GM18520 (cell line): ENCODE results near the gene STK10.
"Not testable (repeated sequence)": the region's sequence is repeated elsewhere in the genome, so short reads cannot be mapped to it uniquely, and the experiment has no call there.

Source experiments
- ATAC-seq: cut with Tn5 transposase; IDR thresholded peaks from one replicate; pipeline ENCODE4 v1.9.1; 2021; ENCODE audit not compliant: unreplicated experiment

STK10 gene

DNA sequence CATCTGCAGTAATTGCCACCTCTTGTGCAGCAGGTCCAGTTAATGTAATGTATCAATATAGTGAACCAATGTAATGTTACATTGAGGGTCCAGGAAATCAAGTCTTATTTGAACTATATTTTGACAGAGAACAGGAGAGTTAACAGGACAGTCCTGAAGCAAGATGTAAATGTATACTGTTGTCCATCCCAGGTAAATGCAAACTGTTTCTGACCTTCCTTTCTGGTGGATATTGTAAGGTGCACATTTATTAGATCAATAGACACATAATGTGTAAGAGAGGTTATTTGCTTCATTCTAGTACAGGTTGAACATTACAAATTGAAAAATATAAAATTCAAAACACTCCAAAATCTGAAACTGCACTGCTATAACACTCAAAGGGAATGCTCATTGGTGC is 158.1 kb downstream of the STK10 start:
- no peak for ATAC-seq

DNA sequence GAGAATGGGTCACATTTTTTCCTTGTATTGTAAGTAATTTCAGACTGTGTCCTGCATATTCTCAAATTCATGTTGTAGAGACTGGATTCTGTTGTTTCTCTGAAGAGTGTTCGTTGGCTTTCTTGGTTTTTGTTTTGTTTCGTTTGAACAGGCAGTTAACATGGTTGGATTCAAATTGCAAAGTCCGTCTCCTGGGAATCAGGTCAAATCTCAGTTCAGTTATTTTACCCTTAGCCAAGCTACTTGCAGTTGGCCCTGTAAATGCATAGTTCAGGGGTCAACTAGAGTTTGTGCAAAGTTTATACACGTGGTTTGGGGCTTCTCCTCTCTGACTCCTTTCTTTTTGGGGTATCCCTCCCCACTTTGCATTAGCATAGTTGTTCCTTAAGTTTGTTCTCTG is 159.9 kb downstream of the STK10 start:
- ATAC-seq: no peak

DNA sequence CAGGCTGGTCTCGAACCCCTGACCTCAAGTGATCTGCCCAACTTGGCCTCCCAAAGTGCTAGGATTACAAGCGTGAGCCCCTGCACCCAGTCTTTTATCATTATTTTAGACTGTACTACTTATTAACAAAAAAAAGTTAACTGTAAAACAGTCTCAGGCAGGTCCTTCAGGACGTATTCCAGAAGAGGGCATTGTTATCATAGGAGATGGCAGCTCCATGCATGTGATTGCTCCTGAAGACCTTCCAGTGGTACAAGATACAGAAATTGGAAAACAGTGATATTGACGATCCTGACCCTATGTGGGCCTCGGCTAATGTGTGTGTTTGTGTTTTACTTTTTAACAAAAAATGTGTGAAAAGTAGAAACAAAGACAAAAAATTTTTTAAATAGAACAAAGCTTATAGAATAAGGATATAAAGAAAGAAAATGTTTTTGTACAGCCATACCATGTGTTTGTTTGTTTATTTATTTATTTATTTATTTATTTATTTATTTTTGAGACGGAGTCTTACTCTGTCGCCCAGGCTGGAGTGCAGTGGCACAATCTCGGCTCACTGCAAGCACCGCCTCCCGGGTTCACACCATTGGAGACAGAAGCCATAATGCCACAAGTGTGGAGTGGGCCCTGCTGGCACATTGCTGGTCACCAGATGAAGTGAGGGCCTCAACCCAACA is 167.8 kb downstream of the STK10 start:
- not testable (repeated sequence) for ATAC-seq

DNA sequence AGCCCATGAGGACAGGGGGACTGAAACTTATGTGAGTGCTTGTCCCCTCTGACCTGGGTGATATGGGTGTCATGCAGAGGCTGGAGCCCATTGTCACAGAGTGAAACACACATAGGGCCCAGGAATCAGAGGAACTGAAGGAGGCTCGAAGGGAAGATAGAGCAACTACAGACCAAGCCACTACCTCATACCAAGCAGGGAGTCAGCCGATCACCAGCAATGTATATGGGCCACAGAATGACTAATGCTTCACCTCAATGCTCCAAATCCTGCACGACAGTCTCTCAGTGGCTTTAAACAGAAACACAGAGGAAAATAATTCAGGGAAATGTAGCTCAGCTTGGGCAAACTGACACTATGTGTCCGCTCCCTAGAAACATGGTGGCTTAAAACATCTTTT is 172.7 kb downstream of the STK10 start:
- ATAC-seq: no peak

DNA sequence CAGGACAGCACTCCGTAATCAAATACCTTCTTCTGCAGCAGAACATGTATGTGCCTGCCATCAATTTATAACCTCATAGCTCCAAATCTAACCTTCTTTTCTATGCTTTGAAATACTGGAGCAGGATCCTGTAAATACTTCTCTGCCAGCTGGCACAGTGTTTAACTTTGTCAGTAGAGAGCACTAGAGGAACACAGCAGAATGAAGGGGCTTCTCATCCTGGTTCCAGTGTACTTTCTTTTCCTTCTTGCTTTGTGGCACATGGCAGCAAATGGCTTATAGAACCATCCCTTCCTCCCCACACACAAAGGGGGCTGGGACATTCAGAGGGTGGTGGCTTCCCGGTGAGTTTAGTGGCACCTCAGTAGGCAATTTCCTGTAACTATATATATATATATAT is 177.7 kb downstream of the STK10 start:
- no peak for ATAC-seq

DNA sequence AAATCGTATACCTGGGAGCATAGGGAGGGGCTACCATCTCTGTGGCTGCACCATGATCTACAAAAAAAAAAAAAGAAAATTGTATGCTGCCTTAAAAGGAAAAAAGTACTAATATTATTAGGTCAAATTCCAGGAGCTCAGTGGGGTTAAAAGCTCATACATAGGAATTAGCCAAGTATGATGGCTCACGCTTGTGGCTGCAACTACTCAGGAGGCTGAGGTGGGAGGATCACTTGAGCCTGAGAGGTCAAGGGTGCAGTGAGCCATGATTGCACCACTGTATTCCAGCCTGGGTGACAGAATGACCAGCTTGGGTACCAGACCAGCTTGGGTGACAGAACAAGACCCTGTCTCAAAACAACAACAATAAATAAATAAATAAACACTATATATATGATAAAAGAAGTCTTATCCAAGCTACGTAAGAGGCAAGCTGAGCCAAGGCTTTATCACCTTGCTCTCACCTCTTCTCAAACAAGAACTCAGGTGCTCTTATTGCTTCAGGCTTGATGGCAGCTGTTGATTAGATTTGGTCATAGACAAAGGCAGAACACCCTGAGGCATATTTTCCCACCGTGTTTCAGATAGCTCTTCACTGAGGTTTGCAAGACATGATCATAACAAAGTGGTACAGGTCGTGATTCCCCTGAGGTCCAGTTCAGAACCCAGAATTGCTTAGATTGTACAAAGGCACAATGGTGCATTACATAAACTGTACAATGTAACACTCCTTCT is 178.3 kb downstream of the STK10 start:
- no peak for ATAC-seq

DNA sequence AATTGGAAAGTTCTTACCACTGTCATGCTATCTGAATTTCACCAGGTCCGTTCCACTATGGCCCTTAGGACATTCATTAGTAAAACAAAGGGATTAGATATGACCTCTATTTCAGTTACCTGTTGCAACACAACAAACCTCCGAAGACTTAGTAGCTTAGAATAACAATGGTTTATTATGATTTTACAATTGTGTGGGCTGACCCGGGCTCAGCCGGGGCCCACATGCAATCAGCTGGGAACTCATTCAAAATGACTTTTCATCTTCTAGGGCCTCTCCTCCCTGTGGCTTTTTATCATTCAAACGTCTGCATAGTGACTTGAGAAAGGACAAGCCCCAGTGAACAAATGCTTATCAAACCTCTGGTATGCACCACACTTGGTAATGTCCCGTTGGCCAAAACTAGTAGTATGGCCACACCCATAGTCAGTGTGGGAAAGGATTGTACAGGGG is 179.3 kb downstream of the STK10 start:
- no peak for ATAC-seq

DNA sequence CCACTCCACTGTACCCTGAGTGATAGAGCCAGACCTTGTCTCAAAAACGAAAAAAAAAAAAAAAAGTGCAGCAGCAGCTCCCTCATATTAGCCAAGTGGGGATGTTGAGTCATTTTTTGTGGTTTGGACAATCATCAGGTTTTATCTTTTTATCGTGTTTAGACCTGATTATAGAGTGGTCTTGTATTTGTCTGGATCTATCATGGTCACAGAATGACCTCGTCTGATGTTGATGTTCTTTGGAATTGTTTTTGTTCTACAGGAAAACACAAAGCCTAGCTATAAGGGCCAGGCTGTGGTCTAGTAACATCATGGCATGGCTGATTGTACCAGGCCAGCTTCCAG is 179.9 kb downstream of the STK10 start:
- ATAC-seq: no peak

DNA sequence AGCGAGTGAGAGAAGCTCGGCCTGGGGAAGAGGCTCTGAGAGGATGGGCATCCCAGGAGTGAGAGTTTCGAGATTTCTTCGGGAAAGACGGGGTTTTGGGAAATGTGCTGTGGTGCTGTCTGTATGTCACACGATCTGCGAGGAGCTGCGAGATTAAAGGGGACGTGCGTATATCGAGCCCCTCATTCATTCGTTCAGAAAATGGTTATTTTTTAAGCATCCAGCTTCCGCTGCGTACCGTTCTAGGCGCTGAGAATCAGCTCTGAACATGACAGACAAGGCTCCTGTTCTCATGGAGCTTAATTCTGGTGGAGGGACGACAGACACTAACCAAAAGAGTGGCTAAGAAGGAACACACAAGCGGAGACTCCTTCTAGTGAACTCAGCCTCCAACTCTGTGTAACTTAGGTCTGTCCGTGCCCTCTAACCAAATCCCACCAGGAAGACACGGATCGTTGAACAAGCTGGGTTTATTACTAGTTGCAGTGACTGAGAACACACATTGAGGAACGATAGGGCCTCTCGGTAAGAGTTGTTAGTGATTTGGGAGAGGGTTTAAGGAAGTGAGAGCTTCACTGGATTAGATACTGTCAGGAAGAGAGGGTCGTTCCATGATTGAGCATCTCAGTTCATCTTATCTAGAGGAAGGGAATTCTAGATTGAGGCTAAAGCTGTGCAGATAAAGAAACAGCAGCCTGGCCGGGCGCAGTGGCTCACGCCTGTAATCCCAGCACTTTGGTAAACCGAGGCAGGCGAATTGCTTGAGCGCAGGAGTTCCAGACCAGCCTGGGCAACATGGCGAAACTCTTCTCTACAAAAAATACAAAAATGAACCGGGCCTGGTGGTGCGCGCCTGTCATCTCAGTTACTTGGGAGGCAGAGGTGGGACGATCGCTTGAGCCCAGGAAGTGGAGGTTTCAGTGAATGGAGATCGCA is 180.6 kb downstream of the STK10 start:
- ATAC-seq: no peak

DNA sequence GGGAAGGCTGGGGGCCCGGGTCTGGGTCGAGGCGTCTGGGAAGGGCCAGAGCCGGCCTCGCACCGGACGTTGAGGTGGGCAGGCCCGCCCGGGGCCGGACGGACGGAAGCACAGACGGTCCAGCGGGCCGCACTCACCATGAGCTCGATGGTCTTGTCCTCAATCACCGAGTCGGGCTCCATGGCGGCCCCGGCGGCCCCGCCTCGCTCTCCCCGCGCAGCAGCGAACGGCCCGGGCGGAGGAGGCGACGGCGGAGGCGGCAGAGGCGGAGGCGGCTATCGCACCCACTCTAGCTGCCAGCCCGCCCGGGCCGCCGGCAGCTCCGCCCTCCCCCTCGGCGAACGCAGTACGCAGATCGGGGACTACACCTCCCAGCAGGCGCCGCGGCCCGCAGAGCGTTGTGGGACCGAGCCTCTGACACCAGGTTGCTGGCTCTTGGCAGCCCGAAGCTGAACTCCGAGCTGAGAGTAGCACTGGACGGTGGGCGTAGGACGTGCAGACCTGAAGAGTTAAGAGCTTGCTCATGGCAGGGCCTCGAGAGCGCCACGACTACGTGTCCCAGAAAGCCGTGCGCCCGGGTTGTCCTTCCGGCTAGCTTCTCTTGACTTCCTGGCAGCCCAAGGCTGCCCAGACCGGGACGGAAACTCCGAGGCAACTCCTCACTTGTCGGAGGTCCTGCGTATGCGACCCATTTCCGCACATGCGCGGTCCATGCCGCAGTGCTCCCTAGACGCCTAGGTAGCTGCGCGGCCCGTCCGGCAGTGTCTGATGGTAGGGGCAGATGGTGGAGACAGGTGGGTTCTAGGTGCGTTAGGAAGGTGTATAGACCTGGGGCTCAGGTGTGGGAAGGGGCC is 181.5 kb downstream of the STK10 start, which contains the start of gene FBXW11:
Gene FBXW11, minus strand, starts transcription at position 318 of the 854 bp plus-strand sequence. Its CDS starts 136 bp downstream, at position 182.
- ATAC-seq: peak; percentile 72

DNA sequence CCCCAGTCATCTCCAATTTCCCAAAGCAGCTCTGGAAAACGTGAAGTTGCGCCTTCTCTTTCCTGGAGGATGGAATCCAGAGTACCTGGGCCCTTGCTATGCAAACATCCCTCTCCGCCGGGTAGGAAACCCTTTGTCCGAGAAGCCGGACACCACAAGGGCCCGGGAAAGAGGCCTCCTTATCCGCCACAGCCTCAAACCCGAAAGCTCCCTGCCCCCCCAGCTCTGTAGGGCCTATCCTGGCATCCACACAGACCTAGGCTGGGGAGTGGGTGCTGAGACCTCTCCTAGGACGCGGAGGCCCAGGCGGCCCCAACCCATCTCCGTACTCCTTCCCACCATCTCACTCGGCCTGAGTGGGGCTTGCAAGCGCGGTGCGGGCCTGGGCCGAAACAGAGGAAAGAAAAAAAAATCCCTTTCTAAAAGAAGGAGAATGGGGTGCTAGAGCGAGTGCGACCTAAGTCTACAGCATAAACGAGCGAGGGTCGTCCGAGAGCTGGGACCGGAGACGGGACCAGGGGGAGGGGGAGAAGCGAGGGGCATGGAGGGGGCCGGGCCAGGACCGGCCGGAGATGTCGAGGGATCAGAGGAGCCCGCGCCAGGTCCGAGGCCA is 182.2 kb downstream of the STK10 start:
- no peak for ATAC-seq

DNA sequence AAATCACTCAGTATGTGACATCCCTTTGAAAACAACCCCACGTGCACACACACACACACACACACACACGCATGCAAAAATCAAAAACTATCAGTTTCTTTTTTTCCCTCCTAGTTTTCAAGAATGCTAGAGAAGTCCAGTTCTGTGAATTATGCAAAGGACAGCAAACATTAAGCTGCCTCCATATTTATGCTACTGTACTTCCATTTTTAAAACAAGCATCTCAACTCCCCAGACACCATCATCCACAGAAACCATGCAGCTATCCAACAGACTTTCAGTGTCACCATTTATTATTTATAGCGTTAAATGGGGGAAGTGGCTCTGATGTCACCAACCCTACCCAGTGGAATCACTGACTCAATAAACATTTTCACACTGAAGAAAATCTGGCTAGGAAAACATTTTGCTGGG is 183.2 kb downstream of the STK10 start:
- no peak for ATAC-seq

DNA sequence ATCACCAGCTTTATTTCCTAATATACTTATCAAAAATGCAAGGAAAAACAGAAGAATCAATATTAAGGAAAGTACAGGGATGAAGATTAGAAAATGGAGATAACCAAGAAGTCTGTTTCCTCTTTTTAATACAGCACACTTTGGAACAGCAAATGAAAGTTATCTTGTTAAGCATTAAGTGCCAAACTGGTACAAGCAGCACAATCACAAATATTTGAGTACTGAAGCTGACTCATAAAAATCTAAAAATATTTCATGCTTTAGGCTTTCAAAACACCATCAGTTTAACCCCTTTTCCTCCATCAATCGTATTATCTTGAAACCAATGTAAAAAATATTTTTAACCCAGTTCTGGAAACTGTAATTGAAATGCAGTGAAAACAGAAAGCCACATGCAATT is 184.3 kb downstream of the STK10 start:
- no peak for ATAC-seq

DNA sequence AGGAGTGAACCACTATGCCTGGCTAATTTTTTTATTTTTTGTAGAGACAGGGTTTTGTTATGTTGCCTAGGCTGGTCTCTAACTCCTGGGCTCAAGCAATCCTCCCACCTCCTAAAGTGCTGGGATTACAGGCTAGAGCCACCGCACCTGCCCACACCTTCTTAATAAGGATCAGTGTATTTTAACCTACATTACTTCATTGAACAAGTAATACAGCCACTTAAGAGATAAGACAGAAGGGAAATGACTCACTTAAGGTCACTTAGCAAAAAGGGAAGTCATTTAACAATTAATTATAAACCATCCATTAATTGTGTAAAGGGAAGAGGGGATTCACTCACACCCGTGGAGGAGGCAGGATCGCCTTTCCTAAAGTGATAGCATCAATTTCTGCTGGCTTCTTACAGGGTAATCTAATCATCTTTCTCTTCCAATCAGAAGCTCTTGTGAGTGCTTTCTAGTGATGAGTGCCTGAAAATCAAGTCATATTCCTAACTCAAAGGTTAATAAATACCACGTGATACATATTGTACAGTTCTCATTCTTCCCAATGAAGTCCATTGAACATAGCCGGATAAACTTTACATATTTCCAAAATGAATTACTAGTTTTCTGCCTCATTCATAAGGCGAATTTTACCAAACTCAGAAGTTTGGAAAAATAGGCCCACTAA is 185.0 kb downstream of the STK10 start:
- no peak for ATAC-seq

DNA sequence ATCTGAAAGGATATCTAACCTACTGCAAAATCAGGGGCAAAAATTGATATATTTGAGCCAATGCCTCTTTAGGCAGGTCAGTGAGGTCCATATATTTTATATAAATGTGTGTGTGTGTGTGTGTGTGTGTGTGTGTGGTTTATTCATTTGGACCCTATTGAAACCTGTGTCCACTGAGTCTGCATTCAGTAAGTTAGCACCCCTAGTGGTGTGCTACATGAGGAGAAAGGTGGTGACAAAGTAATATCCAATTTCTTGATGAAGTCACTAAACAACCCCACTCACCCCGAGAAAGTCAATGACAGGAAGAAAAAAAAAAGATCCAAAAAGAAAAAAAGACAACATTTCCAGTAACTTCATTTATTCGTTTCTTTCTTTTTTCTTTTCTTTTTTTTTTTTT is 185.7 kb downstream of the STK10 start:
- no peak for ATAC-seq

DNA sequence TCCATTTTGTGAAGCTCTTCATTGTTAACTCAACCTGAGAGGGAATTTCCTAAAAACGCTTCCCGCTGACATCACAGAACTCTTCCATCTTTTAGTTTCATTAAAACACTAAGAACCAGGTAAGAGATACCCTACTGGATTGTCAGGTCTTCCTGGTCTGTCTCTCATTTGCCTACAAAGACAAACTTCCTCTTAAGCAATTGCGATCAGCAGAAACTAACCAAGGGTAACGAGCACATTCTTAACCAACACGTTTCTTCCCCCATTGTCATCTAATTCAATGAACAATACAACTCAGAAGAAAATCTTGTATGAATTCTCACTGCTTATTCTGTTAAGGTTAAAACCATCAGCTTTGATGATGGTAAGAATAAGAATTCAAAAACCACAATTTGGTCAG is 188.1 kb downstream of the STK10 start:
- ATAC-seq: no peak

DNA sequence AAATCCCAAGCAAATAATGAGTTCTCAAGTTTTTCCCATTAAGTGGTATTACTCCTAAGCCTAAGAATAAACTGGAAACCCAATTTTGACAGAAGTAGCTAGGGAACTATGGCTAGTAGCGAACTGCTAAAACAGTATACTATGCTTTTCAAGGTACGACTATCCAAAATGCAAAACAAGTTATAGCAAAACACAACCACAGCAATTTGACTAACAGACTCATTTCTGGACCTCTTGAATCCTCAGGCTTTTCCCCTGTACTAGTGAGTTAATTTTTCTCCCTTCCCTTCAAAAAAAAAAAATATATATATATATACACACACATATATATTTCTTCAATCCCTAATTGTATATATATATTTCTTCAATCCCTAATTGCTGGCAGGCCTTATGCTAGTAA is 188.9 kb downstream of the STK10 start:
- no peak for ATAC-seq

DNA sequence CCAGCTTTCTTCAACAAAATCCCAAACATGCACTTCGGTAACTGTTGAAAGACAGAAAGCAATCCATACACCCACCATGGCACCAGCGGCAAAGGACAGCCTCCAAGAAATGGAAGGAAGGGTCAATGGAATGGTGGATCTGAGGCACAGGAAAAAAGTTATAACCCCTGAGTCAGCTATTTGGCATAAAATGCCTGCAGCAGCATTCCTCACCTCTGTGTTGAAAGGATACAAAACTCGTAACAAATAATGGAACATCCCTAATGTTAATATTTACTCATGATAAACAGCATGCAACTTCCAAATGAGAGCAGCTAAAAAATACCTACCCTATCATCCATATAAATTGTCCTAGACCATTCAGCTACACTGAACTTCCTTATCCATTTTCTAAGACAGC is 191.0 kb downstream of the STK10 start:
- no peak for ATAC-seq

DNA sequence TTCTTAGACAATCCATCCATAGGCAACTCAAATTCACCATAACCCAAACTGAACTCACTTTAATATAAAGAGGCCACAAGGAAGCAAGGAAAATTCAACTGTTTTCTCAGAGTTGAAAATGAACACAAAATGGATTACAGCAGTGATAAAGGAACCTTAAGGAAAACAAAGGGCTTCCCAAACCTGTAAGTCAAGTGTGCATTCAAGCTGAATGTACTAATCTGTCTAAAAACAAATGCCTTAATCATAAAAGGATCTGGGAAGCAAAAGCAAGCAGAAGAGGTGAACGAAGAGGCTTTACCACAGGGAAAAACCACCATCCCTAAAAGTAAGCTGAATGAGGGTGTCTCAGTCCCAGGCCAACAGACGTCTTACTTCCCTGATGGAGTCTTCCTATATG is 195.2 kb downstream of the STK10 start:
- no peak for ATAC-seq

DNA sequence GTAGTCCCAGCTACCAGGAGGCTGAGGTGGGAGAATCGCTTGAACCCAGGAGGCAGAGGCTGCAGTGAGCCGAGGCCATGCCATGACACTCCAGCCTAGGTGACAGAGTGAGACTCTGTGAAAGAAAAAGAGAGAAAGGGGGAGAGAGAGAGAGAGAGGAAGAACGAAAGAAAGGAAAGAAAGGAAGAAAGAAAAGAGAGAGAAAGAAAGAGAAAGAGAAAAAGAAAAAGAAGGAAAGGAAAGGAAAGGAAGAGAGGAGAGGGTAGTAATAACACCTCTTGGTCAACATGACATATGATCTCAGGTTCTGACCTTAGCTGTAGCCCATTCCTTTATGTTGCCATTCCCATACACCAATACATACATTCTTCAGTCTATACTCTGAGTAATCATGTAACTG is 195.7 kb downstream of the STK10 start:
- no peak for ATAC-seq
